BJ (cell line): ENCODE measurements around the gene PLAAT2. TPM values are rescaled to one million over a fixed set of nuclear protein-coding genes. Genes with fewer than 3 reads are reported as not detected.

Source experiments
- CTCF ChIA-PET: fragments of 350-600 bp; formaldehyde crosslinking; extraction: SDS; loops from one replicate; lab custom pipeline; 2021; ENCODE audit warnings: antibody characterized with exemption, inconsistent platforms; lab: Yijun Ruan, JAX
- POLR2A ChIA-PET: fragments of 300-600 bp; sonication (Branson Sonifier 250); formaldehyde crosslinking; extraction: SDS; loops from one replicate; lab custom pipeline; 2021; ENCODE audit warnings: antibody characterized with exemption; lab: Charles Lee
- DNase-seq: peaks from one replicate; pipeline ENCODE4 v3.0.0-alpha.2; 2011; ENCODE audit warnings: low read depth
- H3K27me3 ChIP-seq: 2 replicates; pipeline ENCODE4 v1.6.0; 2011; ENCODE audit warnings: low read length; ENCODE audit not compliant: control insufficient read depth, insufficient read depth
- H3K36me3 ChIP-seq: 2 replicates; pipeline ENCODE4 v1.5.1; 2011; ENCODE audit warnings: low read length; ENCODE audit not compliant: control insufficient read depth, insufficient read depth
- H3K4me3 ChIP-seq: 2 replicates; pipeline ENCODE4 v1.5.1; 2011; ENCODE audit warnings: low read depth, mild to moderate bottlenecking, control low read depth, low read length
- CTCF ChIP-seq: IDR thresholded peaks from 2 replicates; pipeline ENCODE4 v1.5.1; 2011; ENCODE audit warnings: low read depth, mild to moderate bottlenecking, control low read depth, inconsistent platforms, low read length, moderate library complexity; ENCODE audit not compliant: insufficient read depth
- polyA plus RNA-seq: library from polyadenylated mRNA; depleted of rRNA; stranded (reverse); fragments of >200 nt; gene quantifications from 2 replicates; pipeline ENCODE4 v1.2.3, GENCODE V29; 2011

PLAAT2 gene
- polyA plus RNA-seq, 1 experiment, result not detected

GRCh38 chr11:63557570-63557969 is 5.6 kb downstream of the PLAAT2 start:
- TF ChIP-seq CTCF, result no peak
- ChIA-PET POLR2A (no interaction called here), CTCF (no interaction called here)
- H3K36me3 ChIP-seq, result no peaks in the 10 kb centered on the region
- no peaks in the 10 kb centered on the region; the same call in 1 of the 2 replicates for H3K27me3 ChIP-seq
- DNase-seq, result no peak
- H3K4me3 ChIP-seq, result no peak overlapping the region

- ChIA-PET POLR2A (no interaction called here), CTCF (no interaction called here)
- Histone ChIP-seq H3K27me3 (no peaks in the 10 kb centered on the region; the same call in 1 of the 2 replicates), H3K4me3 (no peak overlapping the region), H3K36me3 (no peaks in the 10 kb centered on the region)
- no peak for TF ChIP-seq CTCF
- no peak for DNase-seq
Observed at GRCh38 chr11:63556404-63557013, 6.7 kb downstream of the PLAAT2 start.

- no peaks in the 10 kb centered on the region; the same call in 1 of the 2 replicates for H3K27me3 ChIP-seq
- DNase-seq, result no peak
- H3K4me3 ChIP-seq, result no peak overlapping the region
- POLR2A ChIA-PET, result no interaction called here
- CTCF ChIA-PET, result interaction anchor here (1.4 to 1.6 kb wide), 2 partner anchors 74 to 84 kb away, joined by 3 to 5 read pairs; no protein-coding TSS in a partner anchor
- H3K36me3 ChIP-seq, result no peaks in the 10 kb centered on the region
- TF ChIP-seq CTCF, result no peak
Observed at GRCh38 chr11:63554877-63555223, 8.3 kb downstream of the PLAAT2 start.

GRCh38 chr11:63553759-63554158 is 9.4 kb downstream of the PLAAT2 start:
- CTCF ChIA-PET, result interaction anchor here (0.5 to 1.6 kb wide), 3 partner anchors 73 to 85 kb away, joined by 3 to 5 read pairs (median 3); no protein-coding TSS in a partner anchor
- Histone ChIP-seq H3K36me3 (no peaks in the 10 kb centered on the region), H3K27me3 (no peaks in the 10 kb centered on the region), H3K4me3 (no peak overlapping the region)
- POLR2A ChIA-PET, result no interaction called here
- TF ChIP-seq CTCF, result no peak
- no peak for DNase-seq

GRCh38 chr11:63552921-63553320 is 10.3 kb downstream of the PLAAT2 start:
- DNase-seq, result no peak
- H3K4me3 ChIP-seq, result no peak overlapping the region
- TF ChIP-seq CTCF, result no peak
- ChIA-PET POLR2A (no interaction called here), CTCF (no interaction called here)
- no peaks in the 10 kb centered on the region for H3K36me3 ChIP-seq
- no peaks in the 10 kb centered on the region for H3K27me3 ChIP-seq
